Mucosa of stomach (tissue), 1 donor: ENCODE results near the gene MAX.

Experiments used
- H3K27me3 ChIP-seq: one replicate; pipeline ENCODE4 v1.7.0; 2013; ENCODE audit warnings: mild to moderate bottlenecking, low read length; ENCODE audit not compliant: control insufficient read depth, insufficient read depth
- H3K36me3 ChIP-seq: one replicate; pipeline ENCODE4 v1.7.0; 2013; ENCODE audit warnings: low read length; ENCODE audit not compliant: control insufficient read depth, insufficient read depth
- H3K4me1 ChIP-seq: one replicate; pipeline ENCODE4 v1.7.0; 2013; ENCODE audit warnings: mild to moderate bottlenecking, low read length; ENCODE audit not compliant: control insufficient read depth, insufficient read depth
- H3K4me3 ChIP-seq: one replicate; pipeline ENCODE4 v1.7.0; 2013; ENCODE audit warnings: low read length
- H3K9ac ChIP-seq: one replicate; pipeline ENCODE4 v1.7.0; 2013; ENCODE audit warnings: mild to moderate bottlenecking, low read length, moderate library complexity
- H3K9me3 ChIP-seq: one replicate; pipeline ENCODE4 v1.7.0; 2013; ENCODE audit warnings: mild to moderate bottlenecking, low read length, moderate library complexity; ENCODE audit not compliant: control insufficient read depth
- donor health status: Pancreatic carcinoma.

MAX gene

DNA sequence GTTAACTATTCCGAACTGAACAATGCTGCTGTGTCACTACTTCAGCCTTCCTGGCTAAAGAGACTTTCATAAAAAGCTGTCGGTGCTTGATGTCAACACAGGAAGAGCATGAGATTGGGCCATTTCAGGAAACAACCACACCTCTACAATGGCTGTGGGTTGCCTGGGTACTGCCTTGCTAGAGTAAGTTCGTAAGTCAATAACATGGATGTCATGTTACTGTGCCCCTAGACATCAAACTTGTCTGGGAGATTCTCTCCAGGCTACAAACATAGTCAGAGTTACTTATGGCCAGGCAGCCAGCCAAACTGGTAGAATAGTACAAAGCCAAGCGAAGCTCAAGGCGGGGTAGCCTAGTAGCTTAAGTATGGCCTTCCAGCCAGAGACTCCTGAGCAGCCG lies 23.1 kb downstream of the MAX start:
- Histone ChIP-seq H3K27me3 (no peaks in the 10 kb centered on the region), H3K36me3 (peaks cover 4% of the 10 kb centered on the region), H3K4me3 (no peak overlapping the region), H3K9ac (no peak overlapping the region), H3K9me3 (no peaks in the 10 kb centered on the region), H3K4me1 (peaks cover 40% of the 10 kb centered on the region)

DNA sequence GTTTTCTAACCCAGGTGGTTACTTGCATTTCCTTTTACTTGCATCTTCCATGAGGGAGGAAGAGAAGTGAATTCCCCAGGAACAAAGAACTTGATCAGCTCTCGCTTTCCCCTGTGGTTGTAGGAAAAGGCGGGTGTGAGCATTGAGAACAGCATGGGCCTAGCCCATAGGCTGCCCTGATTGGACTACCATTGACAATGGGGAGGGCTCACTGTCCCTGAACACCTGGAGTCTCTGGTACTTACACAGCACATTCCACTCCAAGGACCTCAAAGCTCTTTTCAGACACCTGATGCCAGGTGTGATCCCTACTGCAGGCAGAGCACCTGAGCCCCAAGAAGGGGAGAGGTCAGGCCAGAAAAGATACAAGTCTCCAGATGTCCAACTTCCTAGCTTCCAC lies 25.0 kb downstream of the MAX start:
- Histone ChIP-seq H3K4me3 (no peak overlapping the region), H3K9ac (no peak overlapping the region), H3K4me1 (peaks cover 58% of the 10 kb centered on the region), H3K27me3 (no peaks in the 10 kb centered on the region), H3K36me3 (peaks cover 4% of the 10 kb centered on the region), H3K9me3 (no peaks in the 10 kb centered on the region)

DNA sequence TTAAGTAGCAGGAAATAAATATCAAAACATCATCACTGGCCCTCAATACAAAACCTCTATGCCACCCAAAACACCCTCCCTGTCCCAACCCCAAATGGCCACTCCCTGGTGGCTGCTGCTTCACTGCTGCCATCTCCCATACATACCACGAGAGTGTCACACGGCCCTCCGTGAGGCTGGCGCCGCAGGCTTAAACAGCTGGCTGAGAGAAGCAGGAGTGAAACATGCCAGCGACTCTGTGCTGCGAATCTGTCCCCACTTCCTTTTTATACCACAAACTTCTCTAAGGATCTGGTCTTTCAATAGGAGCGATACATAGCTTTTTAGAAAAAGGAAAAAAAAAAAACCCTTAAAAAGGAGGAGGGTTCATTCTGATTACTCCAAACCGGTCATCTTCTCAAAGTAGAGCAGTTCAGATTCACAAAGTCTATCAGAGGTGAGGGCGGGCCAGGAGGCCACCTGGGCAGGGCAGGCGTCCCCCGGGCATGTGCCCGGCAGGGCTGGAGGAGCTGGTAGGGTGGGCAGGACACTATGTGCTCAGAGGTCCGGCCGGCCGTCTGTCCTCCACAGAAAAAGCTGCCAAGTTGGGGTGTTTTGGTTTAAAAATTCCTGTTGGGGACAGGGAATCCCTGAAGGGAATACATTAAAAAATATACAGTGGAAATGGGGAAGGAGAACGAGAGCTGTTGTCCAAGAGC lies 26.5 kb downstream of the MAX start:
- Histone ChIP-seq H3K4me1 (peaks cover 58% of the 10 kb centered on the region), H3K36me3 (peaks cover 4% of the 10 kb centered on the region), H3K27me3 (no peaks in the 10 kb centered on the region), H3K9ac (no peak overlapping the region), H3K9me3 (no peaks in the 10 kb centered on the region), H3K4me3 (no peak overlapping the region)

DNA sequence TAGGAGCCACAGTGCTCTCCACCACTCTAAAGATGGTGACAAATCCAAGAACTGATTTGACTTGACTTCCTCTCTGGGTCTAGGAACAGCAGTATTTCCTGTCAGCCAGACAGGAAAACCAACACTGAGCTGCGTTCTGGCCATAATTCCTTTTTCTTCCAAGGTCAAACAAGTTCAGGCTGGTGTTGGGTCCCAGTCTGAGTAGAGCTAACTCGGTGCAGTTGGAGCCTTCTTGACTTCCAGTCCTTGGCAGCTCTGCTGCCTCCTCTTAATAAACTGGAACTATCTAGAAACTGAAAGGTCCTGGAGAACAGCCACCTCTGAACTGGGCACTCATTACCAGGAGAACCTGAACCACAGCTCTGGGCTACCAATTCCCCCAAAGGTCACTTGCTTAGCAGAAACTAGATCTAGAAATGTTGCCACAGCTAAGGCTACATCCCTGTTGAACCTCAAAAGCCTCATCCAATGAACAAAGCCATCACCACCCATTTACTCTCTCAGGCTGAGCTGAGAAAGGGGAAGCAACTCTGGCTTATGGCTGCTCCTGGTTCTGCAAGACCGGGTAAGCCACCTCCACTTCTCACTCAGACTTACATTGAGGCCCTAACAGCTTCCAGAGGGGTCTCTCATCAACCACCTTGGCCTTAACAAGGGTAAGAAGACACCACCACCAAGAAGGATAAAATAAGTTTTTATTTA lies 27.7 kb downstream of the MAX start:
- Histone ChIP-seq H3K27me3 (no peaks in the 10 kb centered on the region), H3K9me3 (no peaks in the 10 kb centered on the region), H3K36me3 (peaks cover 4% of the 10 kb centered on the region), H3K4me3 (no peak overlapping the region), H3K9ac (no peak overlapping the region), H3K4me1 (peaks cover 61% of the 10 kb centered on the region)

DNA sequence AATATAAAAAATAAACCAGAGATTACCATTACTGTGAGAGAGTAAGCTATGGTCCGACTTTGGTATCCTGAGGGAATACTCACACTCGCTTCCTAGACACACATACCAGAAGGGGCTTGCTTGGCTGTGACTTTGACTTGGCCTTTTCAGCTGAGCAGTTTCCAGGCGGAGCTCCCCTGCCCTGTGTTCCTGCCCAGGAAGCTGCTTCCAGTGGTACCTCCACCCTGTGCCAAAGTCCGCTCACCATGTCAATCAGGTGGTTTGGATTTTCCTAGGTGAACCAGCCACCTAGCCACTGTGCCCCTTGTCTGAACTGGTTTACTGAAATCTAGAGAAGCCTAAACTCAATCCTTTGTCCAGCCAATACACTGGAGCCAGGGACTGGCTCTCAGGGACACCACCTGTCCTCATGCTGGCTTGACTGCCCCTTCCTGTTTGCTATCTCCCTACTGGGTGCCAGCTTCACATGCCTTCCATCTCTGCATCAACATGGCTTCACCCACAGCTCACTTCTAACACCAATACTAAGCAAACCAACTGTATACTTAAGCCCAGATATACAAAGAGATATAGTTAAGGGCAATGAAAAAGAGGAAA lies 28.6 kb downstream of the MAX start:
- H3K27me3 ChIP-seq, result no peaks in the 10 kb centered on the region
- H3K9me3 ChIP-seq, result no peaks in the 10 kb centered on the region
- H3K4me1 ChIP-seq, result peaks cover 61% of the 10 kb centered on the region
- peak overlapping the region; percentile 5 for H3K9ac ChIP-seq
- H3K36me3 ChIP-seq, result peaks cover 4% of the 10 kb centered on the region
- no peak overlapping the region for H3K4me3 ChIP-seq

DNA sequence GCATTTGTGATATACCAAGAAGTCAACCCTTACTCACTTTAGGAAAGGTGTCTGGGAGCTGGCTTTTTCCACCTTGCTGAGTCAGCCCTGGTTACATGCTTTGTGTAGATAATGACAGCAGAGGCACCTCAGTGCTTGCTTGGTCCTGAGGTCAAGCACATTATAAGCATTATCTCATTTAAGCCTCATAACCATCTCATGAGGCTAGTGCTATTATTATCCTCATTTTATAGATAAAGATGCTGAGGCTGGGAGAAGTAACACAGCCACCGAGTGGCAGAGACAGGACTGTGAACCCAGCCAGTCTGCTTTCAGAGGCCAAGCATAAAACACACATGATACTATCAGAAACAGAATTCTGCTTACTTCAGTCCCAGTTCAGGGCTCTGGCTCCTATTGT lies 29.4 kb downstream of the MAX start:
- Histone ChIP-seq H3K9me3 (no peaks in the 10 kb centered on the region), H3K4me1 (peaks cover 61% of the 10 kb centered on the region), H3K4me3 (no peak overlapping the region), H3K9ac (peak overlapping the region; percentile 5), H3K27me3 (no peaks in the 10 kb centered on the region), H3K36me3 (peaks cover 4% of the 10 kb centered on the region)

DNA sequence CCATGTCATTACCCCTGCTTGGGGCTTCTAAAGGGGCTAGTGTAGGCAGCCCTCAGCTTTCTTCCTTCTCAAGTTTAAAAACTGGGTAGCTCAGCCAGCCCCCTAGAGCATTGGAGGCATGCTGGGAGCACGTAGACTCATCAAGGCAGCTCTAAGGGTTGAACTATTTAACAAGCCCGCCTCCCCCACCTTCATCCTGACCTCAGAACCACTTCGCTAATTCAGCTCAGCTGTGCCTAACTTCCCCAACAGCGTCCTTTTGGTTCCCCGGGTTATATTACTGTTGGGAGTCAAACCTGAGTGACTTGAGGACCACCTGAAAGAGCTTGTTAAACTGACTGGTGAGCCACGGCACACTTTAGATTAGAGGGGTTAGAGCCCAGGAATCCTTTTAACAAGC lies 30.1 kb downstream of the MAX start:
- H3K36me3 ChIP-seq, result peaks cover under 1% of the 10 kb centered on the region
- H3K27me3 ChIP-seq, result no peaks in the 10 kb centered on the region

DNA sequence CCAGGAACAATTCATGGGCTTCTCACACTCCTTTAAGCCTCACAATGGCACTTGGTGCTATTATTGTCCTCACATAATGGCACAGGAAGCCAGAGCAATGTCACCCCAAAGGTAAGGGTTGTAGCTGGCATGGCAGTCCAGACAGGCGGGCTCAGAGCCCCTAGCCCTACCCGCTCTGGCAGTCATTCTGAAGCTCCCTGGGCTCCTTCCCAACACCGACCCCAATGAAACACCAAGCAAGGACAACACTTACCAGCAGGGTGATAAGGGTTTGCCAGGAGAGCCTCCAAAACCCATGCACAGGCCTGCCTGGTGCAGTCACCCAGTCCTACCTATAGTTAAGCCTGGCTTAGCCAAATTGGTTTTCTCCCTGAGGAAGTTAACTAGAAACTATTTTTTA lies 30.8 kb downstream of the MAX start:
- H3K36me3 ChIP-seq, result no peaks in the 10 kb centered on the region
- H3K9me3 ChIP-seq, result no peaks in the 10 kb centered on the region
- H3K4me3 ChIP-seq, result no peak overlapping the region
- H3K4me1 ChIP-seq, result peaks cover 61% of the 10 kb centered on the region
- no peak overlapping the region for H3K9ac ChIP-seq
- no peaks in the 10 kb centered on the region for H3K27me3 ChIP-seq

More for the DNA sequence above, 30.1 kb downstream of the MAX start:
- H3K9me3 ChIP-seq, result no peaks in the 10 kb centered on the region
- H3K4me1 ChIP-seq, result peaks cover 61% of the 10 kb centered on the region
- H3K9ac ChIP-seq, result no peak overlapping the region
- H3K4me3 ChIP-seq, result no peak overlapping the region

DNA sequence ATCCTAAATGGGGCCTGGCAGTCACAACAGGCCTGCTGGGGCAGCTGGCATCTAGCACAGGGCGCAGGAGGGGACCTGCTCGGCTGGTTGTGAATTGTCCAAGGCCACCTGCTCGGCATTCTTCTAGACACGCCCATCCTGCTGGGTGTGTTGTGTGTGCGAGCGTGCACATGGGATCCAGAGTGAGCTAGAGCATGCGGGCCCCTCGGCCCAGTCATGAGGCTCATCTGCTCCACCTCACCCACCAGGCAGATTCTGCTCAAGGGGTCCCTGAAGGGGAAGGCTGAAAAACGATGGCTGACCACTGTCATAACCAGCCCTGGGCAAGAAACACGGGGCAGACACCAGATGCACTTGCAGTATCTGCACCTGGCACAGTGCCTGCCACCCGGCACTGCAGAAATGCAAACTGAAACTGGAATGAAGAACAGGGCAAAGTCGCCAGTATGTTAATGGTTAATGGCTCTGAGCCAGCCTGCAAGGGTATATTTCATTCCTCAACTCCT lies 31.8 kb downstream of the MAX start:
- peaks cover 61% of the 10 kb centered on the region for H3K4me1 ChIP-seq
- no peaks in the 10 kb centered on the region for H3K9me3 ChIP-seq
- H3K27me3 ChIP-seq, result no peaks in the 10 kb centered on the region
- peak overlapping the region; percentile 23 for H3K4me3 ChIP-seq
- no peak overlapping the region for H3K9ac ChIP-seq
- H3K36me3 ChIP-seq, result no peaks in the 10 kb centered on the region

DNA sequence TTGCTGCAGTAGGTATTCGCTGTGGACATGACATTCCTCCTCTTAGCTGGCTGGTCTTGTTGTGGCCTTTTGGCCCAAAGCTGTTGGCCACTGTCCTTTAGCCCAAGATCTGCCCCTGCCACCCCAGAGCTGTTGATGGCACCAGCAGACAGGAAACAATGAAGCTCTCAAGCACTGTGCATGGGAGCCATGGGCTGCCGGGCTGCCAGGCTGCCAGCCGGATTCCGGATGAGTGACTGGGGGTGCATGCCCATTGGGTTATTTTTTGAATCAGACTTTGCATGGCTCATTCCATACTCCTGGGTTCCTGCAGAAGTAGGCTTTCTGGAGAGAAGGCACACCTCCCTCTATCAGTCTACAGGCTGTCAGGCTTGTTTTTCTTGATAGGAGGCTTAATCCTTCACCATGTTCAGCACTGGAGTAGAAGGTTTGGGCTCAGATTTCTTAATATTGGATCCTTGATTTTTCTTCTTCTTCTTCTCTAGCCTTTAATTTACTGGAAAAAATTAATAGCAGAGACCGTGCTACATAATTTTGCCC lies 32.4 kb downstream of the MAX start:
- H3K36me3 ChIP-seq, result no peaks in the 10 kb centered on the region
- no peak overlapping the region for H3K9ac ChIP-seq
- H3K4me1 ChIP-seq, result peaks cover 58% of the 10 kb centered on the region
- H3K9me3 ChIP-seq, result no peaks in the 10 kb centered on the region
- H3K27me3 ChIP-seq, result no peaks in the 10 kb centered on the region
- no peak overlapping the region for H3K4me3 ChIP-seq

DNA sequence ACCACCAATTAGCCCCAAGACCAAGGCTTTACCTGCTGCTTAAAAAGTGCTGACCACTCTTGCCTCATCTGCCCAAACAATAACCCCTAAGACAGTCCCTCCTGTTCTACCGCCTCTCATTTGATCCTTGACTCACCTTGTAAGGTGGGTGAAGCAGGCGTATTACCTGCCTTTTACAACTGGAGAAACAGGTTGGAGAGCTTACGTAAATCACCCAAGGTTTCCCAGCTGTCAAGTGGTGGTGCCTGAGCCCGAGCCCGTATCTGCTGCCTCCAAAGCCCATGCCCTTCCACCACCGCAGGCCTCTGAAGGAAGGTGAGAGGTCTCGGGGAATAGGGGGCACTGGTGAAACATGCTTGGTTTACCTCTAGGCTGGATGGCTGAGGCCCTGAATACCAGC lies 36.6 kb downstream of the MAX start:
- H3K36me3 ChIP-seq, result peaks cover 4% of the 10 kb centered on the region
- no peak overlapping the region for H3K9ac ChIP-seq
- no peaks in the 10 kb centered on the region for H3K9me3 ChIP-seq
- no peaks in the 10 kb centered on the region for H3K27me3 ChIP-seq
- H3K4me1 ChIP-seq, result peaks cover 15% of the 10 kb centered on the region
- H3K4me3 ChIP-seq, result no peak overlapping the region
